ENCODE measurements around the gene GNAI2.
A peak's percentile ranks its signal among the peaks of the same experiment; 100 is the strongest.
"Not testable (repeated sequence)": the region's sequence is repeated elsewhere in the genome, so short reads cannot be mapped to it uniquely, and the experiment has no call there.

Gene GNAI2

GRCh38 chr3:50266017-50266416, 30.0 kb downstream of the GNAI2 start:
- no peak for DNase-seq

GRCh38 chr3:50266836-50267235, 30.8 kb downstream of the GNAI2 start:
- no peak for DNase-seq

GRCh38 chr3:50267280-50267913, 31.4 kb downstream of the GNAI2 start:
- DNase-seq: no peak

GRCh38 chr3:50268276-50268675, 32.3 kb downstream of the GNAI2 start:
- DNase-seq: no peak

GRCh38 chr3:50268703-50269451, 32.9 kb downstream of the GNAI2 start, which contains the start of gene SEMA3B:
SEMA3B (plus strand) TSS chr3:50269147; CDS start chr3:50269241, 94 bp downstream.
- no peak for DNase-seq

GRCh38 chr3:50269460-50269859, 33.5 kb downstream of the GNAI2 start:
- DNase-seq: no peak

GRCh38 chr3:50269977-50270413, 34.0 kb downstream of the GNAI2 start:
- no peak for DNase-seq

GRCh38 chr3:50270422-50271224, 34.6 kb downstream of the GNAI2 start:
- no peak for DNase-seq

GRCh38 chr3:50271314-50271936, 35.4 kb downstream of the GNAI2 start:
- DNase-seq: no peak

- not testable (repeated sequence) for DNase-seq
These were observed 36.5 kb downstream of the GNAI2 start for GRCh38 chr3:50272538-50272910.

- peak; percentile 96 for DNase-seq
These were observed 37.1 kb downstream of the GNAI2 start for GRCh38 chr3:50272911-50273688.

- DNase-seq: no peak
These were observed 37.7 kb downstream of the GNAI2 start for GRCh38 chr3:50273689-50274065.

GRCh38 chr3:50274371-50275104, 38.5 kb downstream of the GNAI2 start:
- DNase-seq: peak; percentile 83 to 84

- DNase-seq: peak in 1 of 2 experiments; percentile 43
These were observed 39.4 kb downstream of the GNAI2 start for GRCh38 chr3:50275141-50275995.

GRCh38 chr3:50275996-50276761, 40.2 kb downstream of the GNAI2 start:
- peak; percentile 45 to 64 for DNase-seq

- DNase-seq: no peak
These were observed 40.7 kb downstream of the GNAI2 start for GRCh38 chr3:50276762-50277101.

GRCh38 chr3:50278123-50278879, 42.3 kb downstream of the GNAI2 start:
- no peak for DNase-seq

GRCh38 chr3:50278880-50279224, 42.8 kb downstream of the GNAI2 start, which contains the start of gene LSMEM2:
LSMEM2 (plus strand) TSS chr3:50279087; CDS start chr3:50279114, 27 bp downstream.
- no peak for DNase-seq

Measured in activated T-cell treated with anti-CD3 and anti-CD28 coated beads, Interleukin-2, amount 50 U/mL, for 48 hours (primary cell).